ENCODE data around the gene CDKN2A.
A peak's percentile ranks its signal among the peaks of the same experiment; 100 is the strongest.

CDKN2A gene

GRCh38 chr9:21976334-21976875 is 17.8 kb downstream of the CDKN2A start:
- Histone ChIP-seq H3K9ac (ENCODE audit: low read length in 2 of 2) (no peak overlapping the region), H3K4me3 (ENCODE audit: low read length in 2 of 2) (no peak overlapping the region), H3K4me1 (ENCODE audit: control insufficient read depth, insufficient read depth, low read length) (peaks cover 9% of the 10 kb centered on the region), H3K36me3 (ENCODE audit: control insufficient read depth in 2 of 2, insufficient read depth in 2 of 2, low read length in 2 of 2) (no peaks in the 10 kb centered on the region), H3K27me3 (ENCODE audit: control insufficient read depth in 1 of 2, insufficient read depth in 2 of 2, low read length in 2 of 2) (peaks cover 53 to 86% of the 10 kb centered on the region in 2 donors), H3K9me3 (ENCODE audit: control insufficient read depth in 2 of 2, low read length in 2 of 2) (no peaks in the 10 kb centered on the region), H3K27ac (ENCODE audit: low read length) (no peak overlapping the region)

- peaks cover 15% of the 10 kb centered on the region for H3K4me1 ChIP-seq (ENCODE audit: control insufficient read depth, insufficient read depth, low read length)
- H3K4me3 ChIP-seq (ENCODE audit: low read length in 2 of 2): peak overlapping the region; percentile 41 to 60
- no peak overlapping the region for H3K9ac ChIP-seq (ENCODE audit: low read length in 2 of 2)
- H3K9me3 ChIP-seq (ENCODE audit: control insufficient read depth in 2 of 2, low read length in 2 of 2): no peaks in the 10 kb centered on the region
- no peaks in the 10 kb centered on the region for H3K36me3 ChIP-seq (ENCODE audit: control insufficient read depth in 2 of 2, insufficient read depth in 2 of 2, low read length in 2 of 2)
- H3K27me3 ChIP-seq (ENCODE audit: control insufficient read depth in 1 of 2, insufficient read depth in 2 of 2, low read length in 2 of 2): peaks cover 68 to 91% of the 10 kb centered on the region in 2 donors
- no peak overlapping the region for H3K27ac ChIP-seq (ENCODE audit: low read length)
These were observed 19.3 kb downstream of the CDKN2A start for GRCh38 chr9:21974722-21975409.

DNA sequence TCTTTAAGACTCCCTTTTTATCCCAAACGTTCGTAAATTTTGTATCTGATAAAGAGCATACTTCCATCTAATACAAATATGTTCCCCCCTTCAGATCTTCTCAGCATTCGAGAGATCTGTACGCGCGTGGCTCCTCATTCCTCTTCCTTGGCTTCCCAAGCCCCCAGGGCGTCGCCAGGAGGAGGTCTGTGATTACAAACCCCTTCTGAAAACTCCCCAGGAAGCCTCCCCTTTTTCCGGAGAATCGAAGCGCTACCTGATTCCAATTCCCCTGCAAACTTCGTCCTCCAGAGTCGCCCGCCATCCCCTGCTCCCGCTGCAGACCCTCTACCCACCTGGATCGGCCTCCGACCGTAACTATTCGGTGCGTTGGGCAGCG is 19.9 kb downstream of the CDKN2A start:
- H3K4me3 ChIP-seq (ENCODE audit: low read length in 2 of 2): peak overlapping the region; percentile 41 to 60
- H3K27me3 ChIP-seq (ENCODE audit: control insufficient read depth in 1 of 2, insufficient read depth in 2 of 2, low read length in 2 of 2): peaks cover 71 to 91% of the 10 kb centered on the region in 2 donors

GRCh38 chr9:21972361-21972760 is 21.8 kb downstream of the CDKN2A start:
- H3K27me3 ChIP-seq (ENCODE audit: control insufficient read depth in 1 of 2, insufficient read depth in 2 of 2, low read length in 2 of 2): peaks cover 85 to 95% of the 10 kb centered on the region in 2 donors
- peaks cover 15% of the 10 kb centered on the region for H3K4me1 ChIP-seq (ENCODE audit: control insufficient read depth, insufficient read depth, low read length)
- H3K27ac ChIP-seq (ENCODE audit: low read length): no peak overlapping the region
- no peak overlapping the region for H3K4me3 ChIP-seq (ENCODE audit: low read length in 2 of 2)
- no peak overlapping the region for H3K9ac ChIP-seq (ENCODE audit: low read length in 2 of 2)
- no peaks in the 10 kb centered on the region for H3K36me3 ChIP-seq (ENCODE audit: control insufficient read depth in 2 of 2, insufficient read depth in 2 of 2, low read length in 2 of 2)
- H3K9me3 ChIP-seq (ENCODE audit: control insufficient read depth in 2 of 2, low read length in 2 of 2): peaks cover 0 to 6% of the 10 kb centered on the region in 2 donors

More for the DNA sequence above, 19.9 kb downstream of the CDKN2A start:
- Histone ChIP-seq H3K36me3 (ENCODE audit: control insufficient read depth in 2 of 2, insufficient read depth in 2 of 2, low read length in 2 of 2) (no peaks in the 10 kb centered on the region), H3K9ac (ENCODE audit: low read length in 2 of 2) (no peak overlapping the region), H3K9me3 (ENCODE audit: control insufficient read depth in 2 of 2, low read length in 2 of 2) (peaks cover 0 to 1% of the 10 kb centered on the region in 2 donors), H3K4me1 (ENCODE audit: control insufficient read depth, insufficient read depth, low read length) (peaks cover 15% of the 10 kb centered on the region), H3K27ac (ENCODE audit: low read length) (no peak overlapping the region)

- Histone ChIP-seq H3K4me3 (ENCODE audit: low read length in 2 of 2) (no peak overlapping the region), H3K27ac (ENCODE audit: low read length) (no peak overlapping the region), H3K27me3 (ENCODE audit: control insufficient read depth in 1 of 2, insufficient read depth in 2 of 2, low read length in 2 of 2) (peaks cover 85 to 94% of the 10 kb centered on the region in 2 donors), H3K36me3 (ENCODE audit: control insufficient read depth in 2 of 2, insufficient read depth in 2 of 2, low read length in 2 of 2) (no peaks in the 10 kb centered on the region), H3K4me1 (ENCODE audit: control insufficient read depth, insufficient read depth, low read length) (peaks cover 15% of the 10 kb centered on the region), H3K9ac (ENCODE audit: low read length in 2 of 2) (no peak overlapping the region), H3K9me3 (ENCODE audit: control insufficient read depth in 2 of 2, low read length in 2 of 2) (peaks cover 0 to 6% of the 10 kb centered on the region in 2 donors)
These were observed 23.2 kb downstream of the CDKN2A start for GRCh38 chr9:21970800-21971640.

GRCh38 chr9:21969951-21970799 is 24.0 kb downstream of the CDKN2A start:
- H3K27me3 ChIP-seq (ENCODE audit: control insufficient read depth in 1 of 2, insufficient read depth in 2 of 2, low read length in 2 of 2): peaks cover 85 to 94% of the 10 kb centered on the region in 2 donors
- H3K4me1 ChIP-seq (ENCODE audit: control insufficient read depth, insufficient read depth, low read length): peaks cover 19% of the 10 kb centered on the region
- no peak overlapping the region for H3K4me3 ChIP-seq (ENCODE audit: low read length in 2 of 2)
- peaks cover 0 to 6% of the 10 kb centered on the region in 2 donors for H3K9me3 ChIP-seq (ENCODE audit: control insufficient read depth in 2 of 2, low read length in 2 of 2)
- H3K9ac ChIP-seq (ENCODE audit: low read length in 2 of 2): no peak overlapping the region
- no peak overlapping the region for H3K27ac ChIP-seq (ENCODE audit: low read length)
- H3K36me3 ChIP-seq (ENCODE audit: control insufficient read depth in 2 of 2, insufficient read depth in 2 of 2, low read length in 2 of 2): no peaks in the 10 kb centered on the region

DNA sequence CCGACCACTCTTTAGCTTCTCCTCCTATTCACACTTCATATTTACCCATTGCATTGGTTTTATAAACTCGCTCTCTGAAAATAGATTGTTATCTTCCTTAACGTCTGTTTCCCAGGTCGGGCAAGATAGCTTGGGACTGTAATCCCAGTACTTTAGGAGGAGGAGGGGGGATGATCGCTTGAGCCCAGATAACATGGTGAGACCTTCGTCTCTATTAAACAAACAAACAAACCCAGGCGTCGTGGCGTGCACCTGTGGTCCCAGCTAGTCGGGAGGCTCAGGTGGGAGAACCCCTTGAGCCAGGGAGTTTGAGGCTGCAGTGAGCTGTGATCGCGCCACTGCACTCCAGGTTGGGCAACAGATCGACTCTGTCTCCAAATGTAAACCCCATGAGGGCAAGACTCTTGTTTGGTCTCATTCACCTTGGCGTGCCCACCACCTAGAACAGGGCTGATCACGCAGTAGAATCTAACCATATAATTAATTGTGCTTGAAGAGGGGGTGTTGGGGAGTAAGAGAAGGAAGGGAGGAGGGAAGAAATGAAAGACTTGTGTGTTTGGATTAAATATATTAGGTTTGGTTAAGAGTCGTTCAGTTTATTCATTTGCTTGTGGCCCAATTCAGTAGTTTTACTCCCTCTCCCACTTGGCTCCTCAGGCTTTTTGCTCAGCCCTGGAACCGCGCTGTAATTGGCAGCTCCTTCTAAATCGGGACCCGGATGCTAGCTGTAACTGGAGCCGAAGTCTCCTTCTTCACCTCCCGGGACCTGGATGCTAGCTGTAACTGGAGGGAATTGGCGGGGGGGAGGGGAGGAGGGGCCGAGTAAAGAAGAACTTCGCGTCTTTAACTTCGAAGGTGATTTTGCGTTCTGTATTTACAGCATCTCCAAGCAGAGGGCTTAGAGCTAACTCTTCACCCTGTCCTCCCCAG is 24.9 kb downstream of the CDKN2A start:
- Histone ChIP-seq H3K27ac (ENCODE audit: low read length) (no peak overlapping the region), H3K27me3 (ENCODE audit: control insufficient read depth in 1 of 2, insufficient read depth in 2 of 2, low read length in 2 of 2) (peaks cover 81 to 92% of the 10 kb centered on the region in 2 donors), H3K36me3 (ENCODE audit: control insufficient read depth in 2 of 2, insufficient read depth in 2 of 2, low read length in 2 of 2) (no peaks in the 10 kb centered on the region), H3K4me1 (ENCODE audit: control insufficient read depth, insufficient read depth, low read length) (peaks cover 16% of the 10 kb centered on the region), H3K9me3 (ENCODE audit: control insufficient read depth in 2 of 2, low read length in 2 of 2) (peaks cover 0 to 6% of the 10 kb centered on the region in 2 donors), H3K4me3 (ENCODE audit: low read length in 2 of 2) (no peak overlapping the region), H3K9ac (ENCODE audit: low read length in 2 of 2) (no peak overlapping the region)

- Histone ChIP-seq H3K9me3 (ENCODE audit: control insufficient read depth in 2 of 2, low read length in 2 of 2) (peaks cover 0 to 6% of the 10 kb centered on the region in 2 donors), H3K36me3 (ENCODE audit: control insufficient read depth in 2 of 2, insufficient read depth in 2 of 2, low read length in 2 of 2) (no peaks in the 10 kb centered on the region), H3K27me3 (ENCODE audit: control insufficient read depth in 1 of 2, insufficient read depth in 2 of 2, low read length in 2 of 2) (peaks cover 73 to 84% of the 10 kb centered on the region in 2 donors), H3K4me1 (ENCODE audit: control insufficient read depth, insufficient read depth, low read length) (peaks cover 15% of the 10 kb centered on the region), H3K4me3 (ENCODE audit: low read length in 2 of 2) (peak overlapping the region in 1 of 2 donors; percentile 22), H3K9ac (ENCODE audit: low read length in 2 of 2) (no peak overlapping the region), H3K27ac (ENCODE audit: low read length) (no peak overlapping the region)
These were observed 25.7 kb downstream of the CDKN2A start for GRCh38 chr9:21968331-21969010.

DNA sequence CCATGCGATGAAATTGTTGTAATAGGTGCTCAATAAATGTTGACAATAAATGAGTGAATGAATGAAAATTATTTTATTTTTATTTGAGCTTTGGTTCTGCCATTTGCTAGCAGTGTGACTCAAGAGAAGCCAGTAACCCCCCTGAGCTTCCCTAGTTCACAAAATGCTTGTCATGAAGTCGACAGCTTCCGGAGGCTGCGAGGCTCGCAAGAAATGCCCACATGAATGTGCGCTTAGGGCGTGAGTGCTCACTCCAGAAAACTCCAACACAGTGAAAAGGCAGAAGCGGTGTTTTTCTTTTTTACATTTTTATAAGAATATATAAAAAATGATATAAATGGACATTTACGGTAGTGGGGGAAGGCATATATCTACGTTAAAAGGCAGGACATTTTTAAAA is 26.5 kb downstream of the CDKN2A start:
- Histone ChIP-seq H3K4me1 (ENCODE audit: control insufficient read depth, insufficient read depth, low read length) (peaks cover 15% of the 10 kb centered on the region), H3K9ac (ENCODE audit: low read length in 2 of 2) (no peak overlapping the region), H3K9me3 (ENCODE audit: control insufficient read depth in 2 of 2, low read length in 2 of 2) (peaks cover 0 to 6% of the 10 kb centered on the region in 2 donors), H3K4me3 (ENCODE audit: low read length in 2 of 2) (no peak overlapping the region), H3K27me3 (ENCODE audit: control insufficient read depth in 1 of 2, insufficient read depth in 2 of 2, low read length in 2 of 2) (peaks cover 71 to 79% of the 10 kb centered on the region in 2 donors), H3K27ac (ENCODE audit: low read length) (no peak overlapping the region), H3K36me3 (ENCODE audit: control insufficient read depth in 2 of 2, insufficient read depth in 2 of 2, low read length in 2 of 2) (no peaks in the 10 kb centered on the region)

Measured in stomach smooth muscle (tissue), 2 donors.